ENCODE data around the gene ALKBH3.

Gene ALKBH3

DNA sequence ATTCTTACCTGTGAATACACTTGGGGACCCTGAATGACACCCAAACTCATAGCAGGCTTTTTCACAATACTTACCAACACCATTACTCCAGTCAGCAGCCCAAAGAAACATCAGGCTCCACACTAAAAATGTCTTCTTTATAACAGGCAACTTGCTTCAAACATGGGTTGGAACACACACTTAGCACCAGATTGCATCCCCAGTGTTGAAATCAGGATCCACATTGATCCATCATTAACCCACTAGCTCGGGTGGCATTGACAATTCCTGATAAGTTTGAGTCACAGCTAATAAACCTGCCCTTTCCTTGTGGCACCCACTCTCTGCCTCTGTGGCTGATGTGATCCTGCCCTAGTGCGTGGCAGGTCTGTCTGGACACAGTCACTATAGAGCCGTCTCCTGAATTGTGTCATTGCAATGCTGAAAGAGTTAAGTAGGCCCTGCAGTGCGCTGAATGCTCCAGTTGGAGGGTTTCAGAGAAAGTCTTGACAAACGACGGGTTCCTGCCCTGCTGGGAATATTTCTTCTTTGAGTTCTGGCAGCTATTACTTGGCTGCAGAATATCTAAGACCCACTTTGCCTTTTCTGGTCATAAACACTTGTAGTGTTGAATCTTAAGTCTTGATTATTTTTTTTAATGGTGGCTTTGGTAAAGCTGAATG lies 42.2 kb downstream of the ALKBH3 start:
- no peak overlapping the region for H3K27ac Mint-ChIP-seq
- H3K36me3 Mint-ChIP-seq: peaks cover 9% of the 10 kb centered on the region
- H3K27me3 Mint-ChIP-seq: no peaks in the 10 kb centered on the region
- H3K9me3 Mint-ChIP-seq (ENCODE audit: low read depth): no peaks in the 10 kb centered on the region
- H3K4me1 Mint-ChIP-seq (ENCODE audit: low read depth): peaks cover 5% of the 10 kb centered on the region
- H3K4me3 Mint-ChIP-seq: no peak overlapping the region

DNA sequence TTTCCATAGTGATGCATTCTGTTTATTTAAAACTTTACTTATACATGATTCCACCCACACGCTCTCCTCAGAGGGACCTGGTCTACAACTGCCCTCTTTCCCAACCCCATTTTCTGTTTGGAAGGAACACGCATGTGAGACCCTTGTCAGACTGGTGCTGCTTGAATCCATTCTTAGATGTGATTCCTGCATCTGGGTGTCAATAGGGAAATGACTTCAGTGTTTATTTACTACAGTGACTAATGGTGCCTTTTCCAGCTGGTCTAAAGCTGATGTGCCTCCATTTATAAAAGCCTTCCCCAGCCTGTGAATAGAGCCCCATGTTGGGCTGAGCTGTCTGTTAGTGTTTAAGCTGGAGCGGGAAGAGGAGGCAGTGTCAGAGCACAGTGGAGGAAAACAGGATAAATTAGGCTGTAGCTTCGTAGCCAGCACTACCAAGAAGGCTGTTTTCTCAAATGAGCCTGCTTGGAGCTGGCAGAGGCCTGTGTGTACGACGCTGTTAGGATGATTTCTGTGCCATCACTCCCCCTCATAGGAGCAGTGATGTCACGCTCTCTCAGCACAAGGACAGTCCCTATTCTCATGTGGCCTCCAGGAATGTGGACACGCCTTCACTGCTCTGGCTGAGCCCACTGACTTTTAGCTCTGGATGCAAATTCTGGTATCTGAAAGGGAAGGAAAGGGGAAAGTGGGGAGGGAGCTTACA lies 42.9 kb downstream of the ALKBH3 start:
- no peak overlapping the region for H3K4me3 Mint-ChIP-seq
- peaks cover 9% of the 10 kb centered on the region for H3K36me3 Mint-ChIP-seq

GRCh38 chr11:43924112-43924855 lies 43.7 kb downstream of the ALKBH3 start:
- H3K4me1 Mint-ChIP-seq (ENCODE audit: low read depth): peaks cover 5% of the 10 kb centered on the region
- no peak overlapping the region for H3K4me3 Mint-ChIP-seq
- peaks cover 8% of the 10 kb centered on the region for H3K36me3 Mint-ChIP-seq
- no peaks in the 10 kb centered on the region for H3K9me3 Mint-ChIP-seq (ENCODE audit: low read depth)
- H3K27me3 Mint-ChIP-seq: no peaks in the 10 kb centered on the region
- H3K27ac Mint-ChIP-seq: no peak overlapping the region

More for the DNA sequence above, 42.9 kb downstream of the ALKBH3 start:
- Mint-ChIP-seq H3K27ac (no peak overlapping the region), H3K9me3 (ENCODE audit: low read depth) (no peaks in the 10 kb centered on the region), H3K4me1 (ENCODE audit: low read depth) (peaks cover 5% of the 10 kb centered on the region), H3K27me3 (no peaks in the 10 kb centered on the region)

DNA sequence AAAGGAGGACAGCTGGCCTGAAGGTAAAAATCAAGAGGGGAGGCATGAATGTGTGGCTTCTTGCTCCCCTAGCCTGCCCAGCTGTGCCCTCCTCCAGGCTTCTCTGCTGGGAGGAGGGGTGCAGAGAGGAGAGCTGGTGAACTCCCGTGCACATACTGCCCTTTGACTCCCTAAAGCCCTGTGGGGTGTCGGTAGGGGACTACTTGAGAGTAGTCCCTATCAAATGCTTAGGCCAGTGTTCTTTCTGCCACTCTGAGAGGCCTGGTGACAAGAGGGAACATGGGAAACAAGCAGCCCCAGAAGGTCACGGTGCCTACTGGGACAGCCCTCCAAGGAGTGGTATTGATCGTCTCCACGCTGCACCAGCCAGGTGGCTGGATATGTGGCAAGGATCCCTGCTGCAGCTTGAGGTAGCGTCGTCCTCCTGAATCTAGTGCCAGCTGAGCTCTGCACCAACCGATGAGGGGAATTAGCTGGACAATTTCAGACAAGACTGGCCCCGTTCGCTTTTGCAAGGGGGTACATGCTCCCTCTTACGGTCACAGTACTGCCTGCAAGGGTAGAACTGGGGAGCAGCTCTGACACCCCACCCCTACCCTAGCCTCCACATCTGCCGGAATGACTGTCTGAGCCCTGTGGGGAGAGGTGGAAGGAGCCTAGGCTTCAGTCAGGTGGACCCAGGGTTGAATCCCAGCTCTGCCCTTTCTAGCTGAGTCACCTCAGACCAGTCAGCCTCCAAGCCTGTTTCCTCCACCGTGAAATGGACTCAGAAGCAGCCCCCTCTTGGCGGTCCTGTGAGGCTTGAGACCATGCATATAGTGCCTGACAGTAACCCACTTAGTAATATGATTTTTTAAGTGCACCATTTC lies 44.7 kb downstream of the ALKBH3 start:
- peaks cover 5% of the 10 kb centered on the region for H3K4me1 Mint-ChIP-seq (ENCODE audit: low read depth)
- H3K9me3 Mint-ChIP-seq (ENCODE audit: low read depth): no peaks in the 10 kb centered on the region
- H3K36me3 Mint-ChIP-seq: peaks cover 8% of the 10 kb centered on the region
- H3K27ac Mint-ChIP-seq: no peak overlapping the region
- H3K27me3 Mint-ChIP-seq: no peaks in the 10 kb centered on the region
- H3K4me3 Mint-ChIP-seq: no peak overlapping the region

DNA sequence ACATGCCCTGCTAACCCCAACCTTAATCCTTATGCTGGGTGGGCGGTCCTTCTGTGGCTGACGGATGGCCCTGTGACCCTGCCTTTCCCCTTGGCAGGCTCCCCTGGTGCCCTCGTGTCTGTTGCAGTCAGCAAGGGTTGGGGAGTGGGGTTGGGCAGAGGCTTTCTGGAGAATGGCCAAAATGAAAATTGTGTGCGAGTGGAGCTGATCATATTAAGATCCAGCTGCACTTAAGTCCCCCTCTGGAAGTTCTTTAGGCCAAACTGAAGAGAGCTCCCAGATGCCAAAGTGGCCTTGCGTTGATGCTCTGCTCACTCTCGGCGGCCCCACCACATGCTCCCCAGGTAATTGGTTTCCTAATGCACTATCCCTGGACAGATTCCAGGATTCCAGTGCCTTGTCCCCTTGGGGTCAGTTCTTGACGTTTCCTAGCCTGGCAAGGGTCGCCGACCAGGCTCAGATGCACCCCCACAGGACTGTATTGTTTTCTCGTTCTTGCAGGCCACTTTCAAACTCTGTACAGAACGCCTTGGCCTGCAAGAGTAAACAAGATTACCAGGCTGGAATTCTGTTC lies 45.4 kb downstream of the ALKBH3 start:
- H3K9me3 Mint-ChIP-seq (ENCODE audit: low read depth): no peaks in the 10 kb centered on the region
- peaks cover 8% of the 10 kb centered on the region for H3K4me1 Mint-ChIP-seq (ENCODE audit: low read depth)
- H3K4me3 Mint-ChIP-seq: no peak overlapping the region
- H3K27ac Mint-ChIP-seq: no peak overlapping the region
- H3K27me3 Mint-ChIP-seq: no peaks in the 10 kb centered on the region
- H3K36me3 Mint-ChIP-seq: peaks cover 5% of the 10 kb centered on the region

DNA sequence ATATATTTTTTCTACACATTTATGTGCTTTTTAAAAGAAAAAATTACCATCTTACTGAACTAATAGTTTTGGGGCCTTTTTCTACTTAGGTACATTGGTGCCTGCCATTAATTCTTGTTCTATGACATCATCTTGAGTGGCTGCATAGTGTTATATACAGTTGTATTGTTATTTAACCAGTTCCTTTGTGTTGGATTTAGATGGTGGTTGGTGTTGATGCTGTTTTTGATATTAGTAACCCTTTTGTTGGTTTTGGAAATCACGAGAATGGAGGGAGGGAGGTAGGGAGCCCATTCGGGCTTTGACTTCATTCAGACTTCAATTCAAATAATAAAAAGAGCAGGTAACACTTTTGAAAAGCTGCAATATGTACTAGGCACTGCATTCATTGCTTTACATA lies 46.4 kb downstream of the ALKBH3 start:
- no peak overlapping the region for H3K27ac Mint-ChIP-seq
- peaks cover 10% of the 10 kb centered on the region for H3K4me1 Mint-ChIP-seq (ENCODE audit: low read depth)
- no peak overlapping the region for H3K4me3 Mint-ChIP-seq

DNA sequence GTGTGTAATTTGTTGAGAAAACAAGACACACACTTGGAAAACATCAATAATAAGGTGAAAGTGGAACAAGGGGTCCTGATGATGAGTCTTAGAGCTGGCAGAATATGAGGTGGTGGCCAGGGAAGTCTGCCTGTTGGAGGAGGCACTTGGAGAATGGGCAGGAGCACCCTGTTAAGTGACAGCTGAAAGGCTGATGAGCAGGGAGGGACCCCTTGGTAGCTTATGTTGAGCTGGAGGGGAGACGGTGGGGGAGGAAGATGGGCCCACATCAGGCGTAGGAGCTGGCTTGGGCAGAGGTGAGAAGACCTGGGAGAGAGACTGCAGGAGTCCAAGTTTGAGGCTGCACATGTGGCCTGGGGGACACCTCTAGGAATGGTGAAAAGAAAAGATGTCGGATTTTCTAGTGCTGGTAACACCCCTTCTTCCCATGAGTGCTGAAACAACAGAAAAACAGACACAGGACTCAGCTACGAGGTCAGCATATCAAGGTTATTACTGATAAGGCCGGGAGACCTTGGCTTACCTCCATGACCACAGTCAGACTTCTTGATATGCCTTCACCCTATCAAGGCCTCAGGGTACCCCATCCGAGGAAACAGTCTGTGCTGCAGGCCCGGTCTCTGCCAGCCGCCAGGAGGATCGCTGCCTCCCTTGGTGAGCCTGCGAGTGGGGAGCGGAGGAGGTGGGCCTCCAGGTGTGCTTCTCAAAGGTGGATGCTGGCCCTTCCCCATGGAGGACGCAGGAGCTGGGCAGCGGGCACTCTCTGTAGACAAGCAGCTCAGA lies 47.5 kb downstream of the ALKBH3 start:
- no peaks in the 10 kb centered on the region for H3K27me3 Mint-ChIP-seq
- H3K9me3 Mint-ChIP-seq (ENCODE audit: low read depth): no peaks in the 10 kb centered on the region
- no peak overlapping the region for H3K27ac Mint-ChIP-seq
- peaks cover 5% of the 10 kb centered on the region for H3K36me3 Mint-ChIP-seq
- no peak overlapping the region for H3K4me3 Mint-ChIP-seq
- H3K4me1 Mint-ChIP-seq (ENCODE audit: low read depth): peaks cover 10% of the 10 kb centered on the region

More for the DNA sequence above, 46.4 kb downstream of the ALKBH3 start:
- no peaks in the 10 kb centered on the region for H3K27me3 Mint-ChIP-seq
- H3K9me3 Mint-ChIP-seq (ENCODE audit: low read depth): no peaks in the 10 kb centered on the region
- H3K36me3 Mint-ChIP-seq: peaks cover 5% of the 10 kb centered on the region

GRCh38 chr11:43928721-43929120 lies 48.1 kb downstream of the ALKBH3 start:
- H3K27me3 Mint-ChIP-seq: no peaks in the 10 kb centered on the region
- peaks cover 10% of the 10 kb centered on the region for H3K4me1 Mint-ChIP-seq (ENCODE audit: low read depth)
- H3K36me3 Mint-ChIP-seq: peaks cover 5% of the 10 kb centered on the region
- H3K4me3 Mint-ChIP-seq: no peak overlapping the region
- H3K9me3 Mint-ChIP-seq (ENCODE audit: low read depth): no peaks in the 10 kb centered on the region
- H3K27ac Mint-ChIP-seq: no peak overlapping the region

- Mint-ChIP-seq H3K27ac (no peak overlapping the region), H3K36me3 (peaks cover 5% of the 10 kb centered on the region), H3K27me3 (no peaks in the 10 kb centered on the region), H3K4me3 (no peak overlapping the region), H3K4me1 (ENCODE audit: low read depth) (peaks cover 10% of the 10 kb centered on the region), H3K9me3 (ENCODE audit: low read depth) (no peaks in the 10 kb centered on the region)
These were observed 50.5 kb downstream of the ALKBH3 start for GRCh38 chr11:43930868-43931716.

DNA sequence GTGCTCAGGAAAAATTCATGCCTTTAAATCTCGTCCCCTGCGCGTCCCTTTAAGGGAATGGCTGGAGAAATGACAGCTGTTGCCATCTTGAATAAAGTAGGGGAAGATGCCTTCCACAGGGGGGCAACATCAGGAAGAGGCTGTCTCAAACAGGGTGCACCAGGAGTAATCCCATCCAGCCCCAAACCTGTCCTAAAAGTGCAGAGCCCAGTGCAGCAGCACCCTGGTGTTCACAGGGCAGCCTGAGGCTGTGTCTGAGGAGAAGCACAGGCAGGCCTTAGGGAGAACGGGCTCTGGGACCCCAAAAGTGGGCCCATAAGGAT lies 51.0 kb downstream of the ALKBH3 start:
- Mint-ChIP-seq H3K9me3 (ENCODE audit: low read depth) (no peaks in the 10 kb centered on the region), H3K27ac (no peak overlapping the region), H3K27me3 (no peaks in the 10 kb centered on the region), H3K4me1 (ENCODE audit: low read depth) (peaks cover 10% of the 10 kb centered on the region), H3K4me3 (no peak overlapping the region), H3K36me3 (peaks cover 5% of the 10 kb centered on the region)

- H3K36me3 Mint-ChIP-seq: peaks cover 5% of the 10 kb centered on the region
- H3K27ac Mint-ChIP-seq: no peak overlapping the region
- H3K9me3 Mint-ChIP-seq (ENCODE audit: low read depth): no peaks in the 10 kb centered on the region
- H3K4me3 Mint-ChIP-seq: no peak overlapping the region
- peaks cover 3% of the 10 kb centered on the region for H3K27me3 Mint-ChIP-seq
- peaks cover 10% of the 10 kb centered on the region for H3K4me1 Mint-ChIP-seq (ENCODE audit: low read depth)
These were observed 52.6 kb downstream of the ALKBH3 start for GRCh38 chr11:43933226-43933607.

DNA sequence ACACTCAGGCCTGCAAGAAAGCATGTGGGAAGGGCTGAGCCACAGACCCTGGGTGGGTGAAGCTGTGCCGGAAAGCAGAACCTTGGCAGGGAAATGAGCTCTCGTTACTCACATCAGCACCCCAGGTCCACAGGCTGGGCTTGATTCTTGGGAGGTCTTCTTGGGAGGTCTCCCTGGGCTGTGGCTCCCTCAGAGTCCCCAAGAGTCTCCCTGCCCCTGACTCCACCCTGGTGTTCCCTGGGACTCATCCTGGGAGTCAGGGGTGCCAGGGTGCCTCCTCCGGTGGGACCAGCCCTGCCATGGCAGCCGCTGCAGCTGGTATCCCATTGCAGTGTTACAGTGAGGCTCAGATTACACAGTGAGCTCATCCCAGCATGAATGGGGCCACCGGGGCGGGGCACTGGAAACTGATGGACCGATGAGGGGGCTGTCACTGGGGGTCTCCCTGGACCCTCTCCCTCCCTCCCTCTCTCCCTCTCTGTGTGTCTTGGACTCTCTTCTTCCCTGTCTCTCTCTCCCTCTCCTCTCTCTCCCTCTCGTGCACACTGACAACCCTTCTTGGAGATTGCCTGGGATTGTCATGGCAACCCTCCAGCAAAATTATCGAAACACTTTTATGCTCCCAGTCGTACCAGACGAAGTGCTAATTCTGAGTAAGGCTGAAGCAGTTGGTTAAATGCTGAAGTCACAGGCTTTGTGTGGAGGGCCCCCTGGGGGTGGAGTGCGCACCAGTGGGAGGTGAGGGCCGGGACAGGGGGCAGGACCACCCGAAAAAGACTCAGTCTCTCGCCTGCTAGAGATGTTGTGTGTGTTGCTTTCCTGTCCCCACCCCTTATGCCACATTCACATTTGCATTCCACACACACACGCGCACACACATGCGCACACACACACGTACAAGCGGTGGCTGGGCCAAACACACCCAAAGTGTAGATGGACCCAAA lies 53.2 kb downstream of the ALKBH3 start:
- H3K4me3 Mint-ChIP-seq: no peak overlapping the region
- no peak overlapping the region for H3K27ac Mint-ChIP-seq
- peaks cover 3% of the 10 kb centered on the region for H3K27me3 Mint-ChIP-seq
- H3K36me3 Mint-ChIP-seq: peaks cover 4% of the 10 kb centered on the region
- H3K9me3 Mint-ChIP-seq (ENCODE audit: low read depth): no peaks in the 10 kb centered on the region
- peaks cover 10% of the 10 kb centered on the region for H3K4me1 Mint-ChIP-seq (ENCODE audit: low read depth)
